ENCODE results near the gene CCNB1IP1. TPM values are rescaled to one million over a fixed set of nuclear protein-coding genes. Genes with fewer than 3 reads are reported as not detected.

Gene CCNB1IP1
- total RNA-seq, 4 donors from 2014 or later: 21.5 to 52.0 (median 28.4) TPM

DNA sequence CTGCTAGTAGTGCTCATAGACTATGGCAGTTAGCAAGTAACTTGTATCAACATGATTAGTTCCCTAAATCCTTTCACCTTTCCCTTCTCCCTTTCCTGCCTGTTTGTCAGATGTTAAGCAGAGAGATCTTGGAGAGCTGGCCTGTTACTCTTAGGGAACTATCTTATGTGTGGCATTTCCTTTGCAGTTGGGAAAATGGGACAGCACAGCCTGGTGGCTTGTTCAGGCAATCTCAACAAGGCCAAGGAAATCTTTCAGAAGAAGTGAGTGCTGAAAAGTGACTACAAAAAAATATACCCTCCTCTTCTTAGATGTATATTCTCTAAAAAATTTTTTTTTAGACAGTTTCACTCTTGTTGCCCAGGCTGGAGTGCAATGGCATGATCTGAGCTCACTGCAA lies 17.8 kb upstream of the CCNB1IP1 start:
- TF ChIP-seq POLR2A (IDR thresholded peaks at IDR 0.05): no peak
- TF ChIP-seq, protein P1, sequence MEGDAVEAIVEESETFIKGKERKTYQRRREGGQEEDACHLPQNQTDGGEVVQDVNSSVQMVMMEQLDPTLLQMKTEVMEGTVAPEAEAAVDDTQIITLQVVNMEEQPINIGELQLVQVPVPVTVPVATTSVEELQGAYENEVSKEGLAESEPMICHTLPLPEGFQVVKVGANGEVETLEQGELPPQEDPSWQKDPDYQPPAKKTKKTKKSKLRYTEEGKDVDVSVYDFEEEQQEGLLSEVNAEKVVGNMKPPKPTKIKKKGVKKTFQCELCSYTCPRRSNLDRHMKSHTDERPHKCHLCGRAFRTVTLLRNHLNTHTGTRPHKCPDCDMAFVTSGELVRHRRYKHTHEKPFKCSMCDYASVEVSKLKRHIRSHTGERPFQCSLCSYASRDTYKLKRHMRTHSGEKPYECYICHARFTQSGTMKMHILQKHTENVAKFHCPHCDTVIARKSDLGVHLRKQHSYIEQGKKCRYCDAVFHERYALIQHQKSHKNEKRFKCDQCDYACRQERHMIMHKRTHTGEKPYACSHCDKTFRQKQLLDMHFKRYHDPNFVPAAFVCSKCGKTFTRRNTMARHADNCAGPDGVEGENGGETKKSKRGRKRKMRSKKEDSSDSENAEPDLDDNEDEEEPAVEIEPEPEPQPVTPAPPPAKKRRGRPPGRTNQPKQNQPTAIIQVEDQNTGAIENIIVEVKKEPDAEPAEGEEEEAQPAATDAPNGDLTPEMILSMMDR (IDR thresholded peaks at IDR 0.05): peak in 2 of 6 experiments; percentile 11 to 16
- no peak overlapping the region for H3K4me3 ChIP-seq
- no peaks in the 10 kb centered on the region for H3K9me3 ChIP-seq
- no peak for DNase-seq
- H3K27ac ChIP-seq: no peak overlapping the region
- no peaks in the 10 kb centered on the region for H3K4me1 ChIP-seq
- H3K27me3 ChIP-seq: no peaks in the 10 kb centered on the region
- peaks cover 0 to 61% (median 0%) of the 10 kb centered on the region in 3 donors for H3K36me3 ChIP-seq

DNA sequence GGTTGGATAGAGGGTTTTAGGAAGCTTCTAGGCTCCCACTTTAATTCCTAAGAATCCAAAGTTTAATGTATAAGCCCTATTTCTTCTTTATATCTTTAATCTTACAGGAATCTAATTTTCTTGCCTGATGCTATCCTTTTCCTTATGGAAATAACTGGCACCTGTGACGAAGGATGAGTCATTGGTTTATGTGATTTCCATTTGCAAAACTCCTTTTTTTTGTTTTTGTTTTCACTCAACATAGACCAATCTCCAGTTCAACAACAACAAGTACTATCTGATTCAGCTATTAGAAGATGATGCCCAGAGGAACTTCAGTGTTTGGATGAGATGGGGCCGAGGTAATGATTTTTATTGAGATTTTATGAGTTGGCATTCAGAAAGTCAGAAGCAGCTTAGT lies 17.2 kb upstream of the CCNB1IP1 start:
- Histone ChIP-seq H3K4me3 (no peak overlapping the region), H3K4me1 (no peaks in the 10 kb centered on the region), H3K9me3 (no peaks in the 10 kb centered on the region), H3K36me3 (peaks cover 0 to 55% (median 0%) of the 10 kb centered on the region in 3 donors), H3K27ac (no peak overlapping the region), H3K27me3 (no peaks in the 10 kb centered on the region)
- DNase-seq: no peak
- no peak for TF ChIP-seq POLR2A (IDR thresholded peaks at IDR 0.05)
- TF ChIP-seq, protein P1 (IDR thresholded peaks at IDR 0.05): no peak

DNA sequence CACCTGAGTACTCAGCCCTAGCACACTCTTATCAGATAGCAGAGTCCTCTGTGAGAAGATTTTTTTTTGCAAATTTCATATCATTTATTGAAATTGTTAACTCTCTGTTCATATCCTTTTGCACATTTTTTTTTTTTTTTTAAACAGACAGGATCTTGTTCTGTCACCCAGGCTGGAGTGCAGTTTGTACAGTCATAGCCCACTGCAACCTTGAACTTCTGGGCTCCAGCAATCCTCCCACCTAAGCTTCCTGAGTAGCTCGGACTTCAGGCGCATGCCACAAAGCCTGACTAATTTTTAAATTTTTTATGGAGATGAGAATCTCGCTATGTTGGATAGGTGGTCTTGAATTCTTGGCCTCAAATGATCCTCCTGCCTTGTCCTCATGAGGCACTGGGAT lies 14.7 kb upstream of the CCNB1IP1 start:
- H3K4me3 ChIP-seq: no peak overlapping the region
- no peaks in the 10 kb centered on the region for H3K9me3 ChIP-seq
- H3K36me3 ChIP-seq: peaks cover 0 to 30% (median 0%) of the 10 kb centered on the region in 3 donors
- no peak for TF ChIP-seq POLR2A (IDR thresholded peaks at IDR 0.05)
- TF ChIP-seq, protein P1 (IDR thresholded peaks at IDR 0.05): no peak
- H3K27ac ChIP-seq: no peak overlapping the region
- DNase-seq: no peak
- no peaks in the 10 kb centered on the region for H3K27me3 ChIP-seq
- H3K4me1 ChIP-seq: peaks cover 0 to 5% (median 0%) of the 10 kb centered on the region in 4 donors

DNA sequence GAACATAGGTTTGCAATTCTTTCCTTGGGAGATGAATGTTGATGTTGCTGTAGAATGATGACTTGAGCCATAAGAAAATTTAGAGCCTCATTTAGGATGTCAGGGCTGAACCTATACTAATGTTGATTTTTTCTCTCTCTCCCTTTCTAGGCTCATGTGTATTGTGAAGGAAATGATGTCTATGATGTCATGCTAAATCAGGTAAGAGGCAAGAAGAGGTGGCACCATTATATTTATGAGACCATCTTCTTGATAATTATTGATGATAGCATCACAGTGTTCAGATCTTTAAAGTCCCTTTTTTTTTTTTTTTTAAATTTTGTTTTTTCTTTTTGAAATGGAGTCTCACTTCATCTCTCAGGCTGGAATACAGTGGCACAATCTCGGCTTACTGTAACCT lies 13.6 kb upstream of the CCNB1IP1 start:
- peaks cover 0 to 21% (median 0%) of the 10 kb centered on the region in 3 donors for H3K36me3 ChIP-seq
- TF ChIP-seq, protein P1 (IDR thresholded peaks at IDR 0.05): no peak
- TF ChIP-seq POLR2A (IDR thresholded peaks at IDR 0.05): no peak
- H3K4me3 ChIP-seq: no peak overlapping the region
- peaks cover 0 to 5% (median 0%) of the 10 kb centered on the region in 4 donors for H3K4me1 ChIP-seq
- H3K27me3 ChIP-seq: no peaks in the 10 kb centered on the region
- no peak for DNase-seq
- no peak overlapping the region for H3K27ac ChIP-seq
- H3K9me3 ChIP-seq: no peaks in the 10 kb centered on the region

- DNase-seq: no peak
- H3K4me3 ChIP-seq: no peak overlapping the region
- peaks cover 0 to 5% (median 0%) of the 10 kb centered on the region in 4 donors for H3K4me1 ChIP-seq
- H3K36me3 ChIP-seq: peaks cover 0 to 13% (median 0%) of the 10 kb centered on the region in 3 donors
- H3K9me3 ChIP-seq: no peaks in the 10 kb centered on the region
- TF ChIP-seq, protein P1 (IDR thresholded peaks at IDR 0.05): no peak
- TF ChIP-seq POLR2A (IDR thresholded peaks at IDR 0.05): no peak
- H3K27me3 ChIP-seq: no peaks in the 10 kb centered on the region
- no peak overlapping the region for H3K27ac ChIP-seq
These were observed 12.3 kb upstream of the CCNB1IP1 start for GRCh38 chr14:20345366-20345765.

DNA sequence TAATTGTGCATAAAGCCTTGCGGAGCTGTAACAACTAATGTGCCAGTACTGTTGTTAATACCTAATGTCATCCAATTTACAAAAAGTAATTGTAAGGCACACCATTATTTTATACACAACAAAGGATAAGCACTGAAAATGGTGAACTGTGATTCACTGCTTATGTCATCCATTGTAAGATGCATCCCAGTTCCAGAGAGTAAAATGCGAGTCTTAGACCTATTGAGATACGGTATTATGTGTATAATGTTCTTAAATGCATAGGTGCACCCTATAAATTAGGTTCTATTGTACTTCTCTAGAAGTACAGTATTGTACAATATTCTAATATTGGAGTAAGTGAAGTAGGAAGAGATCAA lies 10.8 kb upstream of the CCNB1IP1 start:
- H3K27ac ChIP-seq: peak overlapping the region; percentile 89 to 94 (median 90)
- DNase-seq: no peak

More for the DNA sequence above, 10.8 kb upstream of the CCNB1IP1 start:
- TF ChIP-seq, protein P1 (IDR thresholded peaks at IDR 0.05): peak in 1 of 6 experiments; percentile 22
- TF ChIP-seq POLR2A (IDR thresholded peaks at IDR 0.05): no peak
- no peaks in the 10 kb centered on the region for H3K27me3 ChIP-seq
- peaks cover 0 to 7% (median 0%) of the 10 kb centered on the region in 3 donors for H3K36me3 ChIP-seq
- H3K4me3 ChIP-seq: peak overlapping the region; percentile 66 to 80 (median 71)
- H3K9me3 ChIP-seq: no peaks in the 10 kb centered on the region
- peaks cover 0 to 5% (median 0%) of the 10 kb centered on the region in 4 donors for H3K4me1 ChIP-seq

Data from Peyer's patch (tissue), 4 donors.